ENCODE measurements around the gene C1R. TPM values are rescaled to one million over a fixed set of nuclear protein-coding genes. Genes with fewer than 3 reads are reported as not detected.

Gene C1R
- total RNA-seq, 2 experiments from 2014 or later: 0.30 TPM; not detected in 1

DNA sequence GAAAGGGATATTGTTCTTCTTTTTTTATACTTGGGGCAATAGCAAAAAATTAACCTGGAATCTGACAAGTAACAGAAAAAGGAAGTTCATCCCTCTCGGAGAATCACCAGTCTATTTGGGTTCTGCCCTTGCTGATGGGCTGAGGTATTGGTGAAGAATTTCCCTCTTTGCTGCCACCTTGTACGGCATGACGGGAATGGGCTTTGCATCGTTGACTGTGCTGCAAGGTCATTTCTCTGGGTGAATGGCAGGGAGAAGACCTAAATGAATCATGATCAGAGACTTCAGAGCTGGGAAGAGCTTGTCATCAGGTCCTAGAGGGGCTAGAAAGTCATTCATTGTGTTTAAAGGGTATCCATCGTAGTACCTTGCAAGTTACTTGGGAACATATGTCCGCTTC is 19.7 kb downstream of the C1R start:
- H2AFZ ChIP-seq (ENCODE audit: low read length): no peak overlapping the region
- no peak overlapping the region for H3K27ac ChIP-seq (ENCODE audit: low read depth, low read length, poor library complexity, severe bottlenecking)
- H3K79me2 ChIP-seq (ENCODE audit: insufficient read depth, low read depth, low read length): no peaks in the 10 kb centered on the region
- no peak for DNase-seq (ENCODE audit: low spot score)
- H4K20me1 ChIP-seq (ENCODE audit: insufficient read depth, low read length): no peaks in the 10 kb centered on the region
- H3K4me3 ChIP-seq (ENCODE audit: low read depth, low read length, poor library complexity, severe bottlenecking): no peak overlapping the region
- intact Hi-C loops (cut with micrococcal nuclease; ENCODE audit: unreplicated experiment): no loop called here
- H3K36me3 ChIP-seq (ENCODE audit: insufficient read depth, low read length): no peaks in the 10 kb centered on the region
- H3K4me2 ChIP-seq (ENCODE audit: low read length): no peak overlapping the region
- no peaks in the 10 kb centered on the region for H3K9me3 ChIP-seq (ENCODE audit: low read length)
- no TSS peak for BruUV-seq (replicated peaks)
- POLR2A ChIA-PET: no interaction called here
- no peaks in the 10 kb centered on the region for H3K4me1 ChIP-seq (ENCODE audit: insufficient read depth, low read length, poor library complexity, severe bottlenecking)
- no peaks in the 10 kb centered on the region for H3K9me2 ChIP-seq (ENCODE audit: insufficient read depth, low read length)
- no peak for TF ChIP-seq EZH2phosphoT487 (IDR thresholded peaks at IDR 0.05; ENCODE audit: borderline replicate concordance, low read depth, low read length)
- TF ChIP-seq, protein P1, sequence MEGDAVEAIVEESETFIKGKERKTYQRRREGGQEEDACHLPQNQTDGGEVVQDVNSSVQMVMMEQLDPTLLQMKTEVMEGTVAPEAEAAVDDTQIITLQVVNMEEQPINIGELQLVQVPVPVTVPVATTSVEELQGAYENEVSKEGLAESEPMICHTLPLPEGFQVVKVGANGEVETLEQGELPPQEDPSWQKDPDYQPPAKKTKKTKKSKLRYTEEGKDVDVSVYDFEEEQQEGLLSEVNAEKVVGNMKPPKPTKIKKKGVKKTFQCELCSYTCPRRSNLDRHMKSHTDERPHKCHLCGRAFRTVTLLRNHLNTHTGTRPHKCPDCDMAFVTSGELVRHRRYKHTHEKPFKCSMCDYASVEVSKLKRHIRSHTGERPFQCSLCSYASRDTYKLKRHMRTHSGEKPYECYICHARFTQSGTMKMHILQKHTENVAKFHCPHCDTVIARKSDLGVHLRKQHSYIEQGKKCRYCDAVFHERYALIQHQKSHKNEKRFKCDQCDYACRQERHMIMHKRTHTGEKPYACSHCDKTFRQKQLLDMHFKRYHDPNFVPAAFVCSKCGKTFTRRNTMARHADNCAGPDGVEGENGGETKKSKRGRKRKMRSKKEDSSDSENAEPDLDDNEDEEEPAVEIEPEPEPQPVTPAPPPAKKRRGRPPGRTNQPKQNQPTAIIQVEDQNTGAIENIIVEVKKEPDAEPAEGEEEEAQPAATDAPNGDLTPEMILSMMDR (conservative IDR thresholded peaks at IDR 0.05; ENCODE audit: low read length): no peak
- CTCF ChIA-PET (ENCODE audit: unreplicated experiment): no interaction called here

DNA sequence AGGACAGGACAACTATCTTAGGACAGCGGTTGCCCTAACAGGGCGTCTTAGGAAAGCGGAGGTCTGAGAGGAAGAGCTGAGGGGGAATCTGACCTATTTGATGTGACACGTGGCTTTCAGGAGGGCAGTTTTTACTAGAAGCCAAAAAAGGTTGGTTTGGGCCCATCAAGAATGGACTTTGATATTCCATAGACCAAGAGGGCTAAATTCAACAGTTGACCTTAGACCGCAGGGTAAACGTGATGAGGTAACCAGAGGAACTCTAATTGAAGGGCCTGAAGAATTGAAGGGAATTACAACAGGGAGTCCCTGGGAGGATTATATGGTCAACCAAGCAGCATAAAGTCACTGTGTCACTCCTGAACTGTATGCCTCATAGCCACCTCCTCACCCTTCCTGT is 20.2 kb downstream of the C1R start:
- BruUV-seq (replicated peaks): no TSS peak
- Histone ChIP-seq H3K36me3 (ENCODE audit: insufficient read depth, low read length) (no peaks in the 10 kb centered on the region), H3K4me3 (ENCODE audit: low read depth, low read length, poor library complexity, severe bottlenecking) (no peak overlapping the region), H3K27ac (ENCODE audit: low read depth, low read length, poor library complexity, severe bottlenecking) (no peak overlapping the region), H2AFZ (ENCODE audit: low read length) (no peak overlapping the region), H3K4me1 (ENCODE audit: insufficient read depth, low read length, poor library complexity, severe bottlenecking) (no peaks in the 10 kb centered on the region), H3K9me2 (ENCODE audit: insufficient read depth, low read length) (no peaks in the 10 kb centered on the region), H3K79me2 (ENCODE audit: insufficient read depth, low read depth, low read length) (no peaks in the 10 kb centered on the region), H3K9me3 (ENCODE audit: low read length) (no peaks in the 10 kb centered on the region), H4K20me1 (ENCODE audit: insufficient read depth, low read length) (no peaks in the 10 kb centered on the region), H3K4me2 (ENCODE audit: low read length) (no peak overlapping the region)
- ChIA-PET CTCF (ENCODE audit: unreplicated experiment) (no interaction called here), POLR2A (no interaction called here)
- no peak for DNase-seq (ENCODE audit: low spot score)
- intact Hi-C loops (cut with micrococcal nuclease; ENCODE audit: unreplicated experiment): no loop called here
- no peak for TF ChIP-seq EZH2phosphoT487 (IDR thresholded peaks at IDR 0.05; ENCODE audit: borderline replicate concordance, low read depth, low read length)
- TF ChIP-seq, protein P1 (conservative IDR thresholded peaks at IDR 0.05; ENCODE audit: low read length): no peak

DNA sequence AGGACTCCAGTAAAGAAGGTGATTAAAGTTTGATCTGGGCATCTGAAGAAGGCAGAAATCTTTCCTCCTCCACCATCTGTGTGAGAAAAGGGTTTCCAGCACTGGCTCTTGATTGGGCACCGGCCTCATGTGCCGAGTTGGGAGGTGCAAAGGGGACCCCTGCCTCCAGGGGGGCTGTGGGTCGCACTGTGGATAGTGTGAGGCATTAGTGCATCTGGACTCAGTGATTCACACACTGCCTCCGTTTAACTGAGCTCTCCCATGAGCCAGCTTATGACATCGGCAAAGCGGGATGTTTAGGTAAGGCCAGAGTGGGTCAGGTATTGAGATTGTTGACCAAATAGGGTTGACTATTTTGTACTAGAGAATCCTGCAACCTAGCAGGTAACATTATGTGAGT is 22.9 kb downstream of the C1R start:
- DNase-seq (ENCODE audit: low spot score): no peak
- Histone ChIP-seq H3K79me2 (ENCODE audit: insufficient read depth, low read depth, low read length) (no peaks in the 10 kb centered on the region), H3K9me2 (ENCODE audit: insufficient read depth, low read length) (no peaks in the 10 kb centered on the region), H3K4me2 (ENCODE audit: low read length) (no peak overlapping the region), H3K4me3 (ENCODE audit: low read depth, low read length, poor library complexity, severe bottlenecking) (no peak overlapping the region), H2AFZ (ENCODE audit: low read length) (no peak overlapping the region), H3K27ac (ENCODE audit: low read depth, low read length, poor library complexity, severe bottlenecking) (no peak overlapping the region), H3K9me3 (ENCODE audit: low read length) (no peaks in the 10 kb centered on the region), H4K20me1 (ENCODE audit: insufficient read depth, low read length) (no peaks in the 10 kb centered on the region), H3K4me1 (ENCODE audit: insufficient read depth, low read length, poor library complexity, severe bottlenecking) (no peaks in the 10 kb centered on the region), H3K36me3 (ENCODE audit: insufficient read depth, low read length) (no peaks in the 10 kb centered on the region)
- no peak for TF ChIP-seq EZH2phosphoT487 (IDR thresholded peaks at IDR 0.05; ENCODE audit: borderline replicate concordance, low read depth, low read length)
- TF ChIP-seq, protein P1 (conservative IDR thresholded peaks at IDR 0.05; ENCODE audit: low read length): no peak
- ChIA-PET POLR2A (no interaction called here), CTCF (ENCODE audit: unreplicated experiment) (interaction anchor here (0.6 to 1.0 kb wide), 2 partner anchors 31 to 1457 kb away, joined by 3 read pairs; no protein-coding TSS in a partner anchor)
- intact Hi-C loops (cut with micrococcal nuclease; ENCODE audit: unreplicated experiment): no loop called here
- BruUV-seq (replicated peaks): no TSS peak
